NCI-H2227 (cell line): ENCODE data around the gene APRT.
"Not testable (repeated sequence)": the region's sequence is repeated elsewhere in the genome, so short reads cannot be mapped to it uniquely, and the experiment has no call there.

Experiments
- DNase-seq: peaks from one replicate; lab custom pipeline; 2025; ENCODE audit not compliant: unreplicated experiment; lab: John Stamatoyannopoulos, UW

Gene APRT

GRCh38 chr16:88790312-88791211 lies 21.2 kb downstream of the APRT start:
- no peak for DNase-seq

GRCh38 chr16:88789594-88789993 lies 22.1 kb downstream of the APRT start:
- no peak for DNase-seq

- not testable (repeated sequence) for DNase-seq
Measured at GRCh38 chr16:88788749-88789148, 23.0 kb downstream of the APRT start.

- no peak for DNase-seq
Measured at GRCh38 chr16:88787579-88788314, 24.0 kb downstream of the APRT start.

GRCh38 chr16:88785106-88785924 lies 26.4 kb downstream of the APRT start, which contains the start of gene PIEZO1:
Gene PIEZO1 (minus strand): TSS chr16:88785220. CDS start chr16:88784964, 256 bp downstream.
- DNase-seq = peak; percentile 72

GRCh38 chr16:88784856-88785105 lies 26.9 kb downstream of the APRT start:
- no peak for DNase-seq

- DNase-seq = peak; percentile 58
Measured at GRCh38 chr16:88784074-88784855, 27.5 kb downstream of the APRT start.

GRCh38 chr16:88783391-88784073 lies 28.2 kb downstream of the APRT start:
- no peak for DNase-seq

- no peak for DNase-seq
Measured at GRCh38 chr16:88782454-88783390, 29.0 kb downstream of the APRT start.

GRCh38 chr16:88781140-88782077 lies 30.3 kb downstream of the APRT start:
- no peak for DNase-seq

GRCh38 chr16:88780142-88781062 lies 31.3 kb downstream of the APRT start:
- no peak for DNase-seq

- no peak for DNase-seq
Measured at GRCh38 chr16:88779406-88780141, 32.2 kb downstream of the APRT start.

GRCh38 chr16:88778541-88779065 lies 33.1 kb downstream of the APRT start:
- DNase-seq = no peak

- DNase-seq = no peak
Measured at GRCh38 chr16:88778271-88778525, 33.5 kb downstream of the APRT start.

- DNase-seq = peak; percentile 19
Measured at GRCh38 chr16:88777471-88778270, 34.1 kb downstream of the APRT start.
